Ishikawa (cell line): ENCODE measurements around the gene CALR.

Experiments used
- EP300 ChIP-seq: IDR thresholded peaks from 2 replicates; pipeline ENCODE4 v1.6.1; 2012; ENCODE audit warnings: borderline replicate concordance
- RAD21 ChIP-seq: IDR thresholded peaks from 2 replicates; pipeline ENCODE4 v1.6.1; 2012; ENCODE audit warnings: low read depth
- TAF1 ChIP-seq: IDR thresholded peaks from 2 replicates; pipeline ENCODE4 v1.6.1; 2012; ENCODE audit warnings: low read depth, mild to moderate bottlenecking
- TCF12 ChIP-seq: IDR thresholded peaks from 2 replicates; pipeline ENCODE4 v1.6.1; 2012; ENCODE audit warnings: low read depth
- YY1 ChIP-seq: IDR thresholded peaks from 2 replicates; pipeline ENCODE4 v1.6.1; 2012; ENCODE audit warnings: low read depth

GRCh38 chr19:12924621-12925310, 13.6 kb upstream of the CALR start:
- no peak for TF ChIP-seq TCF12
- no peak for TF ChIP-seq TAF1
- no peak for TF ChIP-seq RAD21
- no peak for TF ChIP-seq YY1
- TF ChIP-seq EP300 = no peak
